K562 (cell line): ENCODE measurements around the gene HECW1. TPM values are rescaled to one million over a fixed set of nuclear protein-coding genes. Genes with fewer than 3 reads are reported as not detected.

ENCODE experiments used
- CTBP1 ChIP-seq: fragments of 450-650 bp; IDR thresholded peaks from 2 replicates; pipeline ENCODE4 v1.6.1; 2016; ENCODE audit warnings: borderline replicate concordance
- CTCFL ChIP-seq: IDR thresholded peaks from 2 replicates; pipeline ENCODE4 v1.6.1; 2011; ENCODE audit warnings: borderline replicate concordance, low read depth, mild to moderate bottlenecking, moderate library complexity, low read length; ENCODE audit not compliant: insufficient read depth, poor library complexity, severe bottlenecking
- FUS ChIP-seq: fragments of 200-400 bp; formaldehyde crosslinking; optimal IDR thresholded peaks from 2 replicates; pipeline ENCODE3; 2017; ENCODE audit warnings: low read depth, low read length
- PRDM10 ChIP-seq: fragments of 450-650 bp; IDR thresholded peaks from 2 replicates; pipeline ENCODE4 v1.6.1; 2018; ENCODE audit not compliant: partially characterized antibody
- STAG1 ChIP-seq: sonication (generic); formaldehyde crosslinking; IDR thresholded peaks from 2 replicates; pipeline ENCODE4 v1.5.0; 2020; ENCODE audit warnings: missing genetic modification reagents, borderline replicate concordance
- ZBTB7A ChIP-seq: IDR thresholded peaks from 2 replicates; pipeline ENCODE4 v1.6.1; 2011; ENCODE audit warnings: low read depth, mild to moderate bottlenecking, low read length, moderate library complexity, borderline replicate concordance; ENCODE audit not compliant: control insufficient read depth
- ZNF263 ChIP-seq: sonication (generic); formaldehyde crosslinking; IDR thresholded peaks from 2 replicates; pipeline ENCODE4 v1.8.0; 2022; ENCODE audit warnings: mild to moderate bottlenecking, missing genetic modification reagents, borderline replicate concordance
- ZNF609 ChIP-seq: sonication (generic); formaldehyde crosslinking; IDR thresholded peaks from 2 replicates; pipeline ENCODE4 v1.8.1; 2023; ENCODE audit warnings: missing genetic modification reagents, mild to moderate bottlenecking, borderline replicate concordance
- polyA plus RNA-seq, 8 experiments: library from polyadenylated mRNA; depleted of rRNA in 4 of 8; stranded (reverse) in 5 of 8; unstranded in 3 of 8; fragments of >200 nt; fragmentation: Nextera tagmentation in 2 of 8; fragmentation: Illumina TruSeq in 1 of 8; extraction: Ambion mirVana in 2 of 8; extraction: Trizol in 1 of 8; gene quantifications; 2 replicates each; pipeline versions ENCODE4 v1.2.1 to v1.2.3, GENCODE V29; 2011 to 2014; ENCODE audit warnings: inconsistent platforms in 1 of 8, missing spikeins in 1 of 8
- total RNA-seq, 7 experiments: library from RNA; depleted of rRNA in 6 of 7; stranded (reverse); fragments of >200 nt in 6 of 7; fragmentation: Illumina TruSeq in 2 of 7; extraction: Trizol in 2 of 7; gene quantifications; 2 replicates each; pipeline versions ENCODE4 v1.2.1 to v1.2.3, GENCODE V29; 2011 to 2021; ENCODE audit warnings: low replicate concordance in 1 of 7
- TF ChIP-seq, protein P1 (sequence below): fragments of 450-650 bp; IDR thresholded peaks from 2 replicates; pipeline ENCODE4 v1.6.1; 2016; ENCODE audit warnings: borderline replicate concordance

HECW1 gene
- total and polyA plus RNA-seq, 9 of the 15 experiments (the other 6 are each of a cell fraction or from before 2014, with no cell fraction given): 0.07 to 0.31 (median 0.13) TPM; not detected in 4

- TF ChIP-seq, protein P1, sequence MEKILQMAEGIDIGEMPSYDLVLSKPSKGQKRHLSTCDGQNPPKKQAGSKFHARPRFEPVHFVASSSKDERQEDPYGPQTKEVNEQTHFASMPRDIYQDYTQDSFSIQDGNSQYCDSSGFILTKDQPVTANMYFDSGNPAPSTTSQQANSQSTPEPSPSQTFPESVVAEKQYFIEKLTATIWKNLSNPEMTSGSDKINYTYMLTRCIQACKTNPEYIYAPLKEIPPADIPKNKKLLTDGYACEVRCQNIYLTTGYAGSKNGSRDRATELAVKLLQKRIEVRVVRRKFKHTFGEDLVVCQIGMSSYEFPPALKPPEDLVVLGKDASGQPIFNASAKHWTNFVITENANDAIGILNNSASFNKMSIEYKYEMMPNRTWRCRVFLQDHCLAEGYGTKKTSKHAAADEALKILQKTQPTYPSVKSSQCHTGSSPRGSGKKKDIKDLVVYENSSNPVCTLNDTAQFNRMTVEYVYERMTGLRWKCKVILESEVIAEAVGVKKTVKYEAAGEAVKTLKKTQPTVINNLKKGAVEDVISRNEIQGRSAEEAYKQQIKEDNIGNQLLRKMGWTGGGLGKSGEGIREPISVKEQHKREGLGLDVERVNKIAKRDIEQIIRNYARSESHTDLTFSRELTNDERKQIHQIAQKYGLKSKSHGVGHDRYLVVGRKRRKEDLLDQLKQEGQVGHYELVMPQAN: no peak
- TF ChIP-seq ZNF609 (CRISPR knock-in tag) (no peak), CTCFL (no peak), CTBP1 (no peak), FUS (peak; percentile 25), STAG1 (peak; percentile 84), ZNF263 (CRISPR knock-in tag) (no peak), ZBTB7A (peak; percentile 71), PRDM10 (no peak)
Measured at GRCh38 chr7:43582503-43583423, 470.3 kb downstream of the HECW1 start, which contains the start of gene STK17A (continued).
